NK-92 treated with Interleukin-12 subunit alpha and Interleukin-12 subunit beta, amount 100 ng/mL, for 24 hours (cell line): ENCODE results near the gene FAM184A.

Experiments used
- DNase-seq: peaks from one replicate; lab custom pipeline; 2025; lab: John Stamatoyannopoulos, UW

Gene FAM184A

DNA sequence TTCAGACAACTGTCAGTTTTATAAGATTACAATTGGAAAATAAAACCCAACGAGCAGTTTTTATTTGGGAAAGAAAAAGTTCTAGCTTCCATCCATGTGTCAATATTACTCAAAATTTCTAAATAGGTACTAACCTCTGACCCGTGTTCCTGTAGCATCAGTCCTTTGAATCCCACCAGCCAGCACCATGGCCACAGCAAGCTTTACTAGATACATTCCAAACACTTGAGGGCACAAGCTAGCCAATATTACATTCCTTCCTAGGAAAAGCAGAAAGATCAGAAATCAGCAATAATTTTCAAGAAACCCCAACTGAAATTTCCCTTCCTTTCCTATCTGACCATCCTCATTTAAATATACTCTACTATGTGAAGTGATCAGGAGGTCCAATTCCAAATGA, 165.3 kb downstream of the FAM184A start:
- no peak for DNase-seq

DNA sequence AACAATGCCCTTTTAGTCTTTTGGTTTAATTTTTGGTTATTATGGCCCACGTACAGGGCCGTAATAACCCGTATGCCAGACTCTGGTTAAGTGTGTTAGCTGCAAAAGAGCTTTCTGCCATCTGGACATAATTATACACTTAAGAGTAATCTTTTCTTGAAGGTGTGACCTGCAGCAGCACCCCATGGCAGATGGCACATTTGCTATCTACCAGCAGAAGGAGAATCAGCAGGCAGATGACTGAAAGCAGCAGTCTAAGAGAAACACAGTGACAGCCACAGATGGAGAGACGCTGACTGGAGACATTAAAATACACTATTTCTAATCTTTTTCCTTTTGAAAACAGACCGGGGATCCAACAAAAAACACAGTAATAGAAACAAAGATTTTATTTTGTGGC, 165.8 kb downstream of the FAM184A start:
- no peak for DNase-seq
